HG03103 (cell line): ENCODE results near the gene KRTAP5-4.

Source experiments
- ATAC-seq: cut with Tn5 transposase; IDR thresholded peaks from one replicate; pipeline ENCODE4 v1.9.1; 2021; ENCODE audit warnings: low read depth; ENCODE audit not compliant: unreplicated experiment

KRTAP5-4 gene

DNA sequence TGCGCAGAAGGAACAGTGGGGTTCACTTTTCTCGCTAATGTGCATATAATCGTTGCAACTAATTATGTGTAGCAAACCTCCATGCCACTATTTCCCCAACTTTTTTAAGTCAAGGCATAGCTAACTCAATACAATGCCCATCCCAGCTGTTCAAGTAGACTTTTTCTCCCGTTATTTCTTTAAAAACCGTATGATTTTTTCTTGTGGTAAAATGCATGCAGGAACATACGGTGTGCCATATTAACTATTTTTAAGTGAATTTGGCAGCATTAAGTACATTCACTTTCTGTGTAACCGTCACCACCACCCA is 47.0 kb downstream of the KRTAP5-4 start:
- ATAC-seq: no peak

DNA sequence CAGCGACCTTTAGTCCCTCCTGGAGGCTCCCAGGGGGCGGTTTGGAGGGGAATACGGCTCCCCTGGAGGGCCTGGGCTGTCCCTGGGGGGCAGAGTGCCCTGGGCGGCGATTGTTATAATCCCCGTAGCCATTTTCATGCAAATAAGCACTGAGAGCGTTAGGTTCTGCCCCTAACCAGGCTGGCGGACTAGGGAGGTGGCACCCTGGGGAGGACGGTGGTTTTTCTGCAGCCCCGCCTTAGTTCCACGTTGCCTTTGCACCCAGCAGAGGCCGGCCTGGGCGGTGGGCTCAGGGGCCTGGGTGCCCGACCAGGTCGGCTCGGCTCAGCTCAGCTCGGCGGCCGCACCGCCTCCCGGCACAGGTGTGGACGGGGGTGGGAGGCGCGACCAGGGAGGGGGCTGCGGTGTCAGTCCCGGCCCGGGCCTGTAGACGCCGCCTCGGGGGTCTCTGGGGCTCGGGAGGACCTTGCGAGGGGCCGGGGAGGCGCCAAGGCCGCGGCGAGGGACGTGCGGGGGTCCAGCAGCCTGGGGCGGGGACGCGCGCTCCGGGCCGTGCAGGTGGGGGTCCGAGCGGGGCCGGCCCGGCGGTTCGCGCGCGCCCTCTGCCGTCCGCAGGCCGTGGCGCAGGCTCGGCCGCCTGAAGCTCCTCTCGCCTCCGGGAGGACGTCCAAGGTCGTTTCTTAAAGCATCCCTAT is 47.6 kb downstream of the KRTAP5-4 start:
- no peak for ATAC-seq

DNA sequence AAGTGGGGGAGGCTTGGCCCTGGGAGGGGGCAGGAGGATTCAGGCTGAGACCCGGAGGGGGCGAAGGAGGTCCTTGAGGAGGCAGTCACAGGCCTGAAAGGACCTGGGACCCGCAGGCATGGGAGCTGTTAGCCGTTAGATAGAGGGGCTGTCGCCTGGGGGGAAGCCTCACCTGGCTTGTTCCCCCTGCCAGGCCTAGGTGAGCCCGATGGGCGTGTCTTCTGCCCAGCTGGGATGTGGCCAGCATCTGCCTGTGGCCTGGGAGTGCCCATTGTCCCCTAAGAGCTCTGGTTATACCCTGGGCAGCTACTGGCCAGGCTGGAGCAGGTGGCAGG is 48.1 kb downstream of the KRTAP5-4 start:
- ATAC-seq: no peak

DNA sequence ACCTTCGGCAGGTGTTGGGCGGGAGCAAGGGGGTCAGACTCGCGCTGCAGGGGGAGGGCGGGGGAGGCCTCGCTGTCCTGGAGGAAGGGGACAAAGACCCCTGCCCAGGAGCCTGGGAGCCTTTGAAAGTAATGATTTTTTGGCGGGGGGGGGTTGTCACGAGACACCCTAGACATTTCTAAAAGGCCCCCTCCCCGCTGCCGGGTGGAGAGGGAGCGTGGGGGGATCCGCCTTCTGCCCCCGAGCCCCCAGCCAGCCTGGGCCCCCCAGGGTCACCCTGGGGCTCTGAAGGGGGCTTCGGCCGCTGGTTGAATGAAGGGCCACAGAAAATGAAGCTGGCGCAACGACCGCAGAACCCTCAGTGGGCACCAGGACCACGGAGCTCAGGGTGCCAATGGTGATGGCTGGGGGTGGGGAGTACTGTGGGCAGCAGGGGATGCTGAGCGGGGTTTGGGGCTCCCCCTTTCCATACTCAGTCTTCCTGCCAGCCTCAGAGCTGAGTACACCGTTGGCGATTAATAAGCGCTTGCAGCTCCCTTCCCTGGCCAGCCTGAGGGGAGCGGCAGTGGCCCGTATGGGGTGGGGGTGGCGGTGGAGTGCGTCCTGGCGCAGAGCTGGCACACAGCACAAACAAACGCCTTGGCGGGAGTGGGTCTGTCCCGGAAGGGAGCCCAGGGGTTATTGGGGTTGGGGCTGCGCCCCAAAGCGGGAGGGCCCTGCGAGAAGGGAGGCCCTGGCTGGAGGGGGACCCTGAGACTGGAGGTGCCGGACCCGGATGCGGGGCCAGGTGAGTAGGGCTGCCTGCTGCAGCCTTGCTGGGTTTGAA is 48.6 kb downstream of the KRTAP5-4 start:
- no peak for ATAC-seq

DNA sequence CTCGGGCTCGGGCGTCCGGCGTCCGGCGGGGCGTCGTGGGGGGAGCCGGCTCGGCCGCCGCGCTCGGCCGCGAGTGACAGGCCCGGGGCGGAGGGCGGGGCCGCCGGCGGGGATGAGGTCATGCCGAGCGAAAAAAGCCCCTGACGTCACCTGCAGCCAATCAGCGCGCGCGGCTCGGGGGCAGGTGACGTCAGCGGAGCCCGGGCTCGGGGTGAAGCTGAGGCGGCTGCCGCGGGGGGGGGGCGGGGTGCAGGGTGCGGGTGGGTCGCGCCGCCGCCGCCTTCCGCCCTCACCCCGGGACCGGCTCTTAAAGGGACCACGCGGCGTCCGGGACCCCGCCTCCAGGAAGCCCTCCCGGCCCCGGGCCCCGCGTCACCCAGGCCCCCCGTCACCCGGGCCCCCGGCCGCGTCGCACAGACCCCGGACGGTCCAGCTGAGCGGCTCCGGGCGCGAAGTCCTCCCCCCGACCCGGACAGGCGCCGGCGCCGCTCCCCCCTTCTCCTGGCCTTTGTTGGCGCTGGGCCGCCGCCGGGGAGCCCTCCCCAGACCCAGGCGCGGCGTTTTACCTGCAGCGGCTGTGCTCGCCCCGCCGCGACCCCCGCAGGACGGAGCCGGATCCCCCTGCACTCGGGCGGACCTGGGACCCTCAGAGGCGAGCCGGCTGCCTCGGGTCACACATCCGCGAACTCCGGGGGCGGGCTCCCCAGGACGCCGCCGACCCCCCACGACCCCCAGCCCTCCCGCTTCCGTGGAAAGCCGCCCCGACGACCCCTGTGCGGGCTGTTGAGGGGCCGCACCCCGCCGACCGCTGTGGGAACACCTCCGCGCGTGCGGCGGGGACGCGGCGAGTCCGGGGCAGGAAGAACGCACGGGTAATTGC is 49.5 kb downstream of the KRTAP5-4 start, which contains the start of gene DUSP8:
DUSP8 (minus strand) TSS at position 75 of the 880 bp plus-strand sequence. CDS start 6,445 bp downstream, outside the sequence.
- no peak for ATAC-seq

DNA sequence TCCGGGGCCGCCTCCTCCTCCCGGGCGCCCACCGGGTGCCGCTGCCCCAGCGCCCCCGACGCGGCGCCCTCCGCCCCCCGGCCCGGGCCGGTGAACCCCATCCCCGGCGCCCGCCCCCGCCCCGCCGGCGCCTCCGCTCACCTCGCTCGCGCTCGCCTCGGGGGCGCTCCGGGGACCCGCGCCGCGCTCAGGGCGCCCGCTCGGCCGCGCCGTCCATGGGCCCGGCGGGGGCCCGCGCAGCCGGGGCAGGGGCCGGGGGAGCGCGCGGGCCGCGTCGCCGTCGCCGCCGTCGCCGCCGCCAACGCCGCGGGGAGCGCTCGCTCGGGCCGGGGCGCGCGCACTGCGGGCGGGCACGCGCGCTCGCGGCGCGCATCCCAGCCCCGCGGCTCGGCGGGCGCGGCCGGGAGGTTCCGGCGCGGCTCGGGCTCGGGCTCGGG is 50.2 kb downstream of the KRTAP5-4 start:
- no peak for ATAC-seq
